Measurements from ENCODE around the gene ABCC2. TPM values are rescaled to one million over a fixed set of nuclear protein-coding genes. Genes with fewer than 3 reads are reported as not detected.
"Not testable (repeated sequence)": the region's sequence is repeated elsewhere in the genome, so short reads cannot be mapped to it uniquely, and the experiment has no call there.

Gene ABCC2
- 1 to 10 TPM; 1.3 to 1.5 (median 1.3) TPM for total RNA-seq

DNA sequence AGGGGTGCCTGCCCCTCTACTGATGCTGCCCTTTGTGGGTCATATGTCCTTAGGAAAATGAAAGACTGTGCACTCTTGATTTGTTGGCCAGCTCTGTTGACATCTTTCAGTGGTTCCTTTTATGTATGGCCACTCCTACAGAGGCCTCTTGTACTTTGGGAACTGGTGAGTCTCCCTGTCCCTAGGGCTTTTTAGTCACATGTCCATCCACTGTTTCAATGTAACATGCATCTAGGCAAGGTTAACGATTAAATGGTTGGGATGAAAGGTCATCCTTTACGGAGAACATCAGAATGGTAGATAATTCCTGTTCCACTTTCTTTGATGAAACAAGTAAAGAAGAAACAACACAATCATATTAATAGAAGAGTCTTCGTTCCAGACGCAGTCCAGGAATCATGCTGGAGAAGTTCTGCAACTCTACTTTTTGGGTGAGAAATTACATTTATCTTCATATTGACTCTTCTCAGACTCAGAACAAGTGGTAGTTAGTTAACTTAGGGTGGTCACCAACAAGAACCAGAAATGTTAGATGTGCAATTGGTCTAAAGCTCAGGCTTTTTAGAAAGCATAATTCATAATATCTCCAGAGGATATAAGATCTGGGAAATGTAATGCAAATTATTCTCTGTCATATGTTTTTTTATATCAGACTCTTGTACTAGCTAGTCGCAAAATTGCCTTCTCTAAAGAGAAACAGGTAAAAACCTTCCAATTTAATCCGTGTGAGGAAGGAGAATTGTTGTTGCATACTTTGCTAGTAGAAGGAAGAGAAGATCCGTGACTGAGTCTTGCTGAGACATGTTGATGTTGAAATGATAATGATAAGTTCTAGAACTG, at the start of gene ABCC2:
TSS of gene ABCC2 (plus strand) at position 194 of the 840 bp plus-strand sequence. CDS start at position 399, 205 bp downstream.
- DNase-seq (no peak), ATAC-seq (no peak)
- no peaks in the 10 kb centered on the region for H3K4me1 Mint-ChIP-seq (ENCODE audit: low read depth)
- H3K36me3 Mint-ChIP-seq (ENCODE audit: insufficient read depth): peaks cover 5% of the 10 kb centered on the region
- H3K27me3 Mint-ChIP-seq (ENCODE audit: low read depth): no peaks in the 10 kb centered on the region
- H3K9me3 Mint-ChIP-seq: peaks cover 4% of the 10 kb centered on the region
- H3K4me3 Mint-ChIP-seq: no peak within 1 kb of the TSS

DNA sequence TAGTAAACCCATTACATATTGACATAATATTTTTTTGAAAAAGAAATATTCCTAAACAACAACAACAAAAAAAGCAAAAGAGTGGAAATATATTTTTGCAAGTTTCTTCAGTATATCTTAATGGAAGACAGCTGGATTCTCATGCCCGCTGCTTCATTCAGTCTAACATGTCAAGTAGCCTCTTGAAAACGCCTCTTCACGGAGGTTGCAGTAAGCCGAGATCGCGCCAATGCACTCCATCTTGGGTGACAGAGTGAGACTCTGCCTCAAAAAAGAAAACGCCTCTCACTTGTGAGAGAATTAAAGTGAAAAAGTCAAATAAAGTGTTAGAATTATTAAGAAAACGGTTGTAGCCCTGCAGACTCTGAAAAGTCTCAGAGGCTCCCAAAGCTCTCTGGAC, 49.1 kb upstream of the ABCC2 start:
- H3K27me3 Mint-ChIP-seq (ENCODE audit: low read depth): no peaks in the 10 kb centered on the region
- DNase-seq: no peak
- H3K4me1 Mint-ChIP-seq (ENCODE audit: low read depth): peaks cover 36% of the 10 kb centered on the region
- H3K9me3 Mint-ChIP-seq: no peaks in the 10 kb centered on the region
- no peak for ATAC-seq
- peak overlapping the region; percentile 79 for H3K4me3 Mint-ChIP-seq
- peaks cover 28% of the 10 kb centered on the region for H3K36me3 Mint-ChIP-seq (ENCODE audit: insufficient read depth)

DNA sequence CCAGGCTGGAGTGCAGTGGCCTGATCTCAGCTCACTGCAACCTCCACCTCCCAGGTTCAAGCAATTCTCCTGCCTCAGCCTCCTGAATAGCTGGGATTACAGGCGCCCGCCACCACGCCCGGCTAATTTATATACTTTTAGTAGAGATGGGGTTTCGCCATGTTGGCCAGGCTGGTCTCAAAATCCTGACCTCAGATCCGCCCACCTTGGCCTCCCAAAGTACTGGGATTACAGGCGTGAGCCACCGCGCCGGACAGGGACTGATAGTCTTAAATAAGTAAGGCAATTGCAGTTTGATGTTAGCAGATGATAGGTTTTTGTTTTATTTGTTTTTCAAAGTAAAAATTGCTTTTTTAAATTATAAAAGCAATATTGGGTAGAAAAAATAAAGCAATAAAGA, 48.3 kb upstream of the ABCC2 start:
- peaks cover 37% of the 10 kb centered on the region for H3K4me1 Mint-ChIP-seq (ENCODE audit: low read depth)
- not testable (repeated sequence) for ATAC-seq; H3K27me3 Mint-ChIP-seq (ENCODE audit: low read depth); H3K9me3 Mint-ChIP-seq; DNase-seq
- peak overlapping the region; percentile 37 for H3K4me3 Mint-ChIP-seq
- H3K36me3 Mint-ChIP-seq (ENCODE audit: insufficient read depth): peaks cover 31% of the 10 kb centered on the region

DNA sequence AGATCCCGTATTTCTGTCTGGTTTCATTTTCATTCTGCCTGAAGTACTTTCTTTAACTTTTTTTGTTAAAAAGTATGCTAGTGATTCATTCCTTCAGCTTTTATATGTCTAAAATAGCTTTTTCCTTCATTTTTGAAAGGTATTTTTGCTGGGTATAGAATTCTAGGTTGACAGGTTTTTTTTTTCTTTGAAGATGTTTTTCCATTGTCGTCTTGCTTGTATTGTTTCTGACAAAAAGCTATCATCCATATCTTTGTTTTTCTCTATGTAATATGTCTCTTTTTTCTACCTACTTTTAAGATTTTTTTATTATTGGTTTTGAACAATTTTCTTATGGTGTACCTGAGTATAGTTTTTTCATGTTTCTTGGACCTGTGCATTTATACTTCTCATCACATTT, 42.2 kb upstream of the ABCC2 start:
- Mint-ChIP-seq H3K27me3 (ENCODE audit: low read depth) (no peaks in the 10 kb centered on the region), H3K9me3 (peaks cover 19% of the 10 kb centered on the region), H3K36me3 (ENCODE audit: insufficient read depth) (peaks cover 73% of the 10 kb centered on the region), H3K4me1 (ENCODE audit: low read depth) (peaks cover 31% of the 10 kb centered on the region), H3K4me3 (no peak overlapping the region)
- ATAC-seq (no peak), DNase-seq (no peak)

DNA sequence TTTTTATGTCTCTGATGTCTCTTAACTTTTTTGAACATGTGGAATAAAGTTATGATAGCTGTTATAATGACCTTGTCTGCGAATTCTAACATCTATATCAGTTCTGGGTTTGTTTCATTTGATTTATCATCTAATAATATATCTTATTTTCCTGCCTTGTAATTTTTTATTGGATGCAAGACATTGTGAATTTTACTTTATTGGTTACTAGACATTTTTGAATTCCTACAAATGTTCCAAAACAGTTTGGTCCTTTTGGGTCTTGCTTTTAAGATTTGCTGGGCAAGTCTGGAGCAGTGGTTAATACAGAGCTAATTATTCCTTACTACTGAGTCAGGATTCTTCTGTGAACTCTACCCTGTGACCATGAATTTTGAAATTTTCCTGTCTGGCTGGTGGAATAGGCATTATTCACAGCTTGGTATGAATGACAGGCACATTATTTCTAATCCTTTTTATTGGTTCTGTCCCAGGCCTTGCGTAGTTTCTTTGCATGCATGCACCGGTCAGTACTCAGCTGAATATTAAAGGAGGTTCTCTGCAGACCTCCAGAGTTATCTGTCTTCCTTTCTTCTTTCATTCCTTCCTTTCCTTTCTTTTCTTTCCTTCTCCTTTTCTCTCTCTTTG, 41.4 kb upstream of the ABCC2 start:
- Mint-ChIP-seq H3K4me3 (no peak overlapping the region), H3K4me1 (ENCODE audit: low read depth) (peaks cover 26% of the 10 kb centered on the region), H3K9me3 (peaks cover 19% of the 10 kb centered on the region), H3K27me3 (ENCODE audit: low read depth) (no peaks in the 10 kb centered on the region), H3K36me3 (ENCODE audit: insufficient read depth) (peaks cover 74% of the 10 kb centered on the region)
- DNase-seq: no peak
- ATAC-seq: no peak

DNA sequence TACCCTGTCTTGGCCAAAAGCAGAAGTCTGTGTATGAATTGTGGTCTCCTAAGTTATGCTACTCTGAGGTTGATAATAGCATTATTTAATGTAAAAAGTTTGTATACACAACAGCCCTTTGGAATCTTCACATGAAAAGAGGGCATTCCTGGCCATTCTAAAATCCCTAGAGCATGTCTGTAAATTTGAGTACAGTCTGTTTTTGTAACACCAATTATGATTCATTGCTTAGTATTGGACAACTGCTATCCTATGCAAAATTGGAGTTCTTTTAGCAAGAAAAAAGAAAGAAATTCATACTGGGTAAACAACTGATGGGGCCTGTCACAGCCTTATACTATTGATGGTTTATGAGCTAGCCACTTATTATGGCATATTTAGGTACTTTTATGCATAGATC, 40.2 kb upstream of the ABCC2 start:
- Mint-ChIP-seq H3K4me3 (no peak overlapping the region), H3K36me3 (ENCODE audit: insufficient read depth) (peaks cover 67% of the 10 kb centered on the region), H3K4me1 (ENCODE audit: low read depth) (peaks cover 23% of the 10 kb centered on the region), H3K9me3 (peaks cover 19% of the 10 kb centered on the region), H3K27me3 (ENCODE audit: low read depth) (no peaks in the 10 kb centered on the region)
- ATAC-seq (no peak), DNase-seq (no peak)

DNA sequence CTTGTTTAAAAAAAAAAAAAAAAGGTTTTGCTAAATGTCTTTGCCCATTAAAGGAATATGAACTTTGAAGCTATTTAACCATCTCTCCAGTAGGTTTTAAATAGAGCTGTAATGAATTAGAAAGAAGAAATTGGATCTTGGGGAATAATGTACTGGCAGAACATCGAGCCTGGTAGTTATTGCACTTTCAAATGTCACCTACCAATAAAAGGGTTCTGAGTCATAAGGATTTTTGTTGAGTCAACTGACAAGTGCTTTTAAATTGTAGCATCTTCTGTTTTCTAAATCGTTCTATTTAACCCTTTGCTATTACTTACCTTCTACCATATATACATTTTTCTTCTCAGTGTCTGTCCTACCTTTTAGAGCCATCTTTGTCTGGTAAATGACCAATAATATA, 39.7 kb upstream of the ABCC2 start:
- no peak overlapping the region for H3K4me3 Mint-ChIP-seq
- no peaks in the 10 kb centered on the region for H3K27me3 Mint-ChIP-seq (ENCODE audit: low read depth)

DNA sequence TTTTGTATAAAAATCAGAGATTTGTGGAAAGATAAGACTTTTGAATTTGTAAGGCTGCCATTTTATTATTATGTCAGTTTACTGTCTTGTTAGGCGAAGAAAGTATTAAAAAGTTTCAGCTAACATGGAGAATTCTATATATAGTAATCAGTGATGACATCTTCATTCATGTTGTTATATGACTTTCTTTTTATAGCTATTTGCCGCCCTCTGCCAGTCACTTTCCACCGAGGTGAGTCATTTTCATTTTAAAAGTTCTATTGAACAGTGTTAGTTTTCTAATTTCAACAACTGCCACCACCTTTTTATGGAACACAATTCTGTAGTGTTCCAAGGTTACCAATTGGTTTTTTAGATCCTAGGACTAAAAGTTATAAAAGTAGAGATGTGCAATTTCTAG, 38.6 kb upstream of the ABCC2 start:
- H3K4me3 Mint-ChIP-seq: no peak overlapping the region
- H3K9me3 Mint-ChIP-seq: peaks cover 19% of the 10 kb centered on the region
- H3K4me1 Mint-ChIP-seq (ENCODE audit: low read depth): peaks cover 21% of the 10 kb centered on the region
- DNase-seq (no peak), ATAC-seq (no peak)
- peaks cover 65% of the 10 kb centered on the region for H3K36me3 Mint-ChIP-seq (ENCODE audit: insufficient read depth)
- no peaks in the 10 kb centered on the region for H3K27me3 Mint-ChIP-seq (ENCODE audit: low read depth)

More for the DNA sequence above, 39.7 kb upstream of the ABCC2 start:
- Mint-ChIP-seq H3K9me3 (peaks cover 19% of the 10 kb centered on the region), H3K4me1 (ENCODE audit: low read depth) (peaks cover 21% of the 10 kb centered on the region), H3K36me3 (ENCODE audit: insufficient read depth) (peaks cover 63% of the 10 kb centered on the region)
- ATAC-seq: no peak
- no peak for DNase-seq

DNA sequence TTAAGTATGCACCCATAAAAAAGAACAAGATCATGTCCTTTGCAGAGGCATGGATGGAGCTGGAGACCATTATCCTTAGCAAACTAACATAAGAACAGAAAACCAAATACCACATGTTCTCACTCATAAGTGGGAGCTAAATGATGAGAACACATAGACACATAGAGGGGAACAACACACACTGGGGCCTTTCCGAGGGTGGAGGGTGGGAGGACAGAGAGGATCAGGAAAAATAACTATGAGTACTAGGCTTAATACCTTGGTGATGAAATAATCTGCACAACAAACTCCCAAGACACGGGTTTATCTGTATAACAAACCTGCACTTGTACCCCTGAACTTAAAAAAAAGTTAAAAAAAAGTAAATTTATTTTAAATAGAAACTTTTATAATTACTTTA, 36.3 kb upstream of the ABCC2 start:
- Mint-ChIP-seq H3K36me3 (ENCODE audit: insufficient read depth) (peaks cover 59% of the 10 kb centered on the region), H3K4me1 (ENCODE audit: low read depth) (peaks cover 15% of the 10 kb centered on the region)
- H3K4me3 Mint-ChIP-seq; ATAC-seq; H3K9me3 Mint-ChIP-seq; DNase-seq; H3K27me3 Mint-ChIP-seq (ENCODE audit: low read depth): not testable (repeated sequence)

DNA sequence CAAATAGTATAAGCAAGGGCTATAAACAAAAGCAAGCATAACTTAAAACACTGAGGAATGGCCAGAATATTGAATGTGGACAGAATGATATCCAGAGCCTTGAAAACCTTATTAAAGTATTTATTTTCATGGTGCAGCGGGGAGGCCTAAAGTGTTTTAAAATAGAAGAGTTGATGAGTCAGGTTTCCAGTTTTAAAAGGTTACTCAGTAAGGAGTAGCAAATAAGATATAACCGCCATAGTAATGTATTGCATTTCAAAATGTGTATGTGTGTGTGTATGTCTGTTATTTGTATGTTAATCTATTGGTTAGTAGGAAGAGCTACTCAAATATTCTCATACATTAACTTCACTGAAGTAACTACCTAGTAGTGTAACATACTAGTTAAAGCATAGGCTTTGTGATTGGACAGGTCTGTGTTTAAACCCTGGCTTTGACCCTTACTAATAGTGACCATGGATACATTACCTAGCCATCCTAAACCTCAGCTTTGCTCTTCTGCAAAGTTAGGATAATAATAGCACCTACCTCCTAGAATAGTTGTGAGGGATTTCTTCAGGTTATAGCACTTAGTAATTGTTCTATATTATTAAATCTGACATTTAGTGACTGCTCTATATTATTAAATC, 33.5 kb upstream of the ABCC2 start:
- Mint-ChIP-seq H3K27me3 (ENCODE audit: low read depth) (no peaks in the 10 kb centered on the region), H3K4me1 (ENCODE audit: low read depth) (peaks cover 2% of the 10 kb centered on the region), H3K9me3 (no peaks in the 10 kb centered on the region), H3K36me3 (ENCODE audit: insufficient read depth) (peaks cover 38% of the 10 kb centered on the region), H3K4me3 (no peak overlapping the region)
- DNase-seq: no peak
- no peak for ATAC-seq

DNA sequence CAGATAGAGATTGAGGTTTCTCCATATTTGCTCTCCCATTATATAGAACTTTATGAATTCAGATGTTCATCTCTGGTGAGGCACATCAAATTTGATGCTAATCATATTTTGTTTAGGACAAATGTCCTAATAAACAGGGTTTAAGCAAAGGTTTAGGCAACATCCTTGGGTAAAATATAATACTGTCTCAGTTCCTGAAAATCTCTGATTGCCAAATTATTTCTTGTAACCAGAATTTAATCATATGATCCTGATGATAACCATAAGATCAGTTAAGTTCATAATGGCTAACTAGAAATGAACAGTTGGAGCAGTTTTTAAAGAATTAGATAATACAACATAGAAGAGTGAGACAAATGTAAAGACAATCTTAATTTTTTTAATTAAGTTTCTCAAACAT, 31.8 kb upstream of the ABCC2 start:
- Mint-ChIP-seq H3K27me3 (ENCODE audit: low read depth) (no peaks in the 10 kb centered on the region), H3K36me3 (ENCODE audit: insufficient read depth) (peaks cover 39% of the 10 kb centered on the region), H3K4me1 (ENCODE audit: low read depth) (no peaks in the 10 kb centered on the region), H3K4me3 (no peak overlapping the region), H3K9me3 (no peaks in the 10 kb centered on the region)
- ATAC-seq (no peak), DNase-seq (no peak)

DNA sequence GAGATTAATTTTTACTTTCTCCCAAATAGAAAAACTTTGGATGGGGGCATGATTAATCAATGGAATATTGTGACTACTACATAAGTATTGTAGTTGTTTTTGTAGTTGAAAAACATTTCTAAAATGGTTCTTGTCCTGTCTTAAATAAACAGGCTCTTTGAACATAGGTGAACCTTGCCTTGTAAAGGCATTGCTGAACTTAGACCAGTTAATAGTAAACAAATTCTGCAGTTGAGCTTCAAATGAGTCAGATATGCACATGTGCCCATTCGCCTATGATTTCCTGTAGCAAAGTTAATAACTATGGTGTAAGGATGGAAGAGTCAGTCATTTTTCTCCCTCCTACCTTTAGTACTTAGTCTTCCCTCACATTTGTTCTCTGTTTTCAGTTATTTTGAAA, 27.8 kb upstream of the ABCC2 start:
- ATAC-seq (no peak), DNase-seq (no peak)
- Mint-ChIP-seq H3K9me3 (no peaks in the 10 kb centered on the region), H3K4me3 (no peak overlapping the region), H3K36me3 (ENCODE audit: insufficient read depth) (peaks cover 54% of the 10 kb centered on the region), H3K4me1 (ENCODE audit: low read depth) (no peaks in the 10 kb centered on the region), H3K27me3 (ENCODE audit: low read depth) (no peaks in the 10 kb centered on the region)

DNA sequence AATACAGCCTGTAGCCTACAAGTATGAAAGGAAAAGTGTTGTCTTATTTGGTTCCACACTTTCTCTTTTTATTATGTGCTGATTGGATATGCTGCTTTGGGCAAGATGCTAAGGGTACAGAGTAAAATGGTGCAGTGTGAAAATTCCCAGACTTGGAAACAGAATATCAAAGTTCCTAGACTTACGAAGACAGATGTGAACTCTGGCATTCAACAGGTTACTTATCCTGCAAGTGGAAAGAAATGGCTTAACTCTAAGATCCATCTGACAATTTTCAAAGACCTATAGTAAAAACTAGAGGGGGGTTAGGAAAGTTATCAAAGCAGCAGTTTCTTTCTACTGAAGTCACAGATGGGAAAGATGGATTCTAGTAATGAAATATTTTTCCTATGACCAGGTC, 26.3 kb upstream of the ABCC2 start:
- H3K9me3 Mint-ChIP-seq: no peaks in the 10 kb centered on the region
- H3K36me3 Mint-ChIP-seq (ENCODE audit: insufficient read depth): peaks cover 56% of the 10 kb centered on the region
- H3K4me1 Mint-ChIP-seq (ENCODE audit: low read depth): no peaks in the 10 kb centered on the region
- H3K27me3 Mint-ChIP-seq (ENCODE audit: low read depth): no peaks in the 10 kb centered on the region
- no peak overlapping the region for H3K4me3 Mint-ChIP-seq
- no peak for ATAC-seq
- DNase-seq: no peak

DNA sequence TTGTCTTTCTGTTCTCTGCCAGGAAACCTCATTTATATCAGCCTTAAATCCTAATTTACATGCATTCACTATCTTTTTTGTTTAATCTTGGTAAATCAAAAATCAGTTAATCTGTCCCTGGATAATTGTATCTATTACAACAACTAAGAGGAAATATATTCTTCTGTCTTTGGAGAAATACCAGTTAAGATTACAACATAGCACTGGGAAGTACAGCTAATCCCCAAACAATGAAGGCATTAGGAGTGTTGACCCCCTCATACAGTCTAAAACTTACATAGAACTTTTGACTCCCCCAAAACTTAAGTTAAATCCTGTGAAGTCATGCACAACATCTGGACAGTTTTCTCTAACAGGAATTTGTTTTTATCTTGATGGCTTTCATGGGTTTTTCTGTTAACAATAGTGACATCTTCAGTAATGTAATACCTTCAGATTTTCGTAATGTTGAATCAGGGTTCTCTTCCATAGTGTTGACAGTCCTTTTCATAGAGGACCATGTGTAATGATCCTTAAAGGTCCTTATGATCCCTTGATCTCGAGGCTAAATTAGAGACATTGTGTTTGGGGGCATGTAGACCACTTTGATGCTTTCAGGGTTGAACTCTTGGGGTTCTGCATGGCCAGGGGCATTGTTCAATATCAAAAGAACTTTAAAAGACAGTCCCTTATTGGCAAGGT, 24.1 kb upstream of the ABCC2 start:
- Mint-ChIP-seq H3K36me3 (ENCODE audit: insufficient read depth) (peaks cover 66% of the 10 kb centered on the region), H3K4me3 (no peak overlapping the region), H3K9me3 (peaks cover 5% of the 10 kb centered on the region), H3K27me3 (ENCODE audit: low read depth) (no peaks in the 10 kb centered on the region), H3K4me1 (ENCODE audit: low read depth) (no peaks in the 10 kb centered on the region)
- ATAC-seq (no peak), DNase-seq (no peak)
